Panc1 (cell line): ENCODE measurements around the gene CDK4.

Experiments used
- SIN3A ChIP-seq: IDR thresholded peaks from 2 replicates; pipeline ENCODE4 v1.6.1; 2012; ENCODE audit warnings: low read depth, mild to moderate bottlenecking, low read length, moderate library complexity, borderline replicate concordance; ENCODE audit not compliant: insufficient read depth
- TF ChIP-seq, protein P1 (sequence below): fragments of 450-650 bp; IDR thresholded peaks from 2 replicates; pipeline ENCODE4 v1.5.1; 2017; ENCODE audit warnings: mild to moderate bottlenecking

DNA sequence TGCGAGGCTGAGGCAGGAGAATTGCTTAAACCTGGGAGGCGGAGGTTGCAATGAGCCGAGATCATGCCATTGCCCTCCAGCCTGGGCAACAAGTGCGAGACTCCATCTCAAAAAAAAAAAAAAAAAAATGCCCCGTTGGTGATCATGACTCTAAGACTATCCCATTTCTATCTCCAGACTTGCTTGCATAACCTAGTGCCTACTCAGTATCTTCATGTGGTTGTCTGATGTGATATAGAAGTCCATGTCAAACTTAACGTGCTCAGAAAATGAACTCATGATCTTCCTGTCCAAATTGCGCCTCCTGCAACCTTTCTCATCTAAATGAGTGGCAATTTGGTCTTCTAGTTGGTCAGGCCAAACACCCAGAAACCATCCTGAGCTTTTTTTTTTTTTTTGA lies 25.8 kb upstream of the CDK4 start:
- TF ChIP-seq, protein P1, sequence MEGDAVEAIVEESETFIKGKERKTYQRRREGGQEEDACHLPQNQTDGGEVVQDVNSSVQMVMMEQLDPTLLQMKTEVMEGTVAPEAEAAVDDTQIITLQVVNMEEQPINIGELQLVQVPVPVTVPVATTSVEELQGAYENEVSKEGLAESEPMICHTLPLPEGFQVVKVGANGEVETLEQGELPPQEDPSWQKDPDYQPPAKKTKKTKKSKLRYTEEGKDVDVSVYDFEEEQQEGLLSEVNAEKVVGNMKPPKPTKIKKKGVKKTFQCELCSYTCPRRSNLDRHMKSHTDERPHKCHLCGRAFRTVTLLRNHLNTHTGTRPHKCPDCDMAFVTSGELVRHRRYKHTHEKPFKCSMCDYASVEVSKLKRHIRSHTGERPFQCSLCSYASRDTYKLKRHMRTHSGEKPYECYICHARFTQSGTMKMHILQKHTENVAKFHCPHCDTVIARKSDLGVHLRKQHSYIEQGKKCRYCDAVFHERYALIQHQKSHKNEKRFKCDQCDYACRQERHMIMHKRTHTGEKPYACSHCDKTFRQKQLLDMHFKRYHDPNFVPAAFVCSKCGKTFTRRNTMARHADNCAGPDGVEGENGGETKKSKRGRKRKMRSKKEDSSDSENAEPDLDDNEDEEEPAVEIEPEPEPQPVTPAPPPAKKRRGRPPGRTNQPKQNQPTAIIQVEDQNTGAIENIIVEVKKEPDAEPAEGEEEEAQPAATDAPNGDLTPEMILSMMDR = no peak
- TF ChIP-seq SIN3A = no peak
